Activated CD4-positive, alpha-beta T cell treated with anti-CD3 and anti-CD28 coated beads, Interleukin-2, amount 10 ng/mL, durations not matched to agents 24 days and 14 days (primary cell): ENCODE measurements around the gene SMIM29. TPM values are rescaled to one million over a fixed set of nuclear protein-coding genes. Genes with fewer than 3 reads are reported as not detected.
A peak's percentile ranks its signal among the peaks of the same experiment; 100 is the strongest.

Source experiments
- DNase-seq: peaks from one replicate; pipeline ENCODE4 v3.0.0; 2022
- H3K27ac Mint-ChIP-seq: one replicate; pipeline ENCODE4 v1.8.0; 2022; ENCODE audit warnings: mild to moderate bottlenecking, mixed read lengths
- H3K27me3 Mint-ChIP-seq: one replicate; pipeline ENCODE4 v1.8.0; 2022; ENCODE audit warnings: mixed read lengths
- H3K36me3 Mint-ChIP-seq: one replicate; pipeline ENCODE4 v1.8.0; 2022; ENCODE audit warnings: low read depth, mild to moderate bottlenecking, mixed read lengths
- H3K4me1 Mint-ChIP-seq: one replicate; pipeline ENCODE4 v1.8.0; 2021; ENCODE audit warnings: mixed read lengths
- H3K4me3 Mint-ChIP-seq: one replicate; pipeline ENCODE4 v1.8.0; 2022; ENCODE audit warnings: mild to moderate bottlenecking, moderate library complexity, mixed read lengths
- H3K9me3 Mint-ChIP-seq: one replicate; pipeline ENCODE4 v1.8.0; 2021; ENCODE audit warnings: mixed read lengths
- intact Hi-C: fragments of 100-400 bp; cut with micrococcal nuclease; formaldehyde crosslinking; loops from one replicate; pipeline ENCODE4 v1.15.1; 2023
- total RNA-seq: library from RNA; stranded (reverse); gene quantifications from 2 replicates; pipeline ENCODE4 v1.2.3, GENCODE V29; 2022

The SMIM29 gene
- total RNA-seq, 1 donor from 2014 or later, result 13.5 TPM

GRCh38 chr6:34240329-34241248 is 8.2 kb downstream of the SMIM29 start:
- Mint-ChIP-seq H3K27me3 (no peaks in the 10 kb centered on the region), H3K27ac (peak overlapping the region; percentile 25), H3K4me1 (peaks cover 57% of the 10 kb centered on the region), H3K36me3 (peaks cover 69% of the 10 kb centered on the region), H3K9me3 (no peaks in the 10 kb centered on the region), H3K4me3 (peak overlapping the region; percentile 51)
- DNase-seq, result peak; percentile 57
- intact Hi-C loops, result loop anchor here (10.0 kb wide), 2 partner anchors 414 to 526 kb away; partner anchors contain the start of gene UQCC2

- Mint-ChIP-seq H3K4me3 (peak overlapping the region; percentile 47), H3K4me1 (peaks cover 54% of the 10 kb centered on the region), H3K36me3 (peaks cover 62% of the 10 kb centered on the region), H3K27ac (no peak overlapping the region), H3K27me3 (no peaks in the 10 kb centered on the region), H3K9me3 (no peaks in the 10 kb centered on the region)
- peak; percentile 56 for DNase-seq
- intact Hi-C loops, result loop anchor here (10.0 kb wide), 3 partner anchors 415 to 525 kb away; partner anchors contain the start of genes LEMD2 and UQCC2
These were observed 8.9 kb downstream of the SMIM29 start for GRCh38 chr6:34239893-34240292.

GRCh38 chr6:34239500-34239825 is 9.3 kb downstream of the SMIM29 start:
- H3K27me3 Mint-ChIP-seq, result no peaks in the 10 kb centered on the region

DNA sequence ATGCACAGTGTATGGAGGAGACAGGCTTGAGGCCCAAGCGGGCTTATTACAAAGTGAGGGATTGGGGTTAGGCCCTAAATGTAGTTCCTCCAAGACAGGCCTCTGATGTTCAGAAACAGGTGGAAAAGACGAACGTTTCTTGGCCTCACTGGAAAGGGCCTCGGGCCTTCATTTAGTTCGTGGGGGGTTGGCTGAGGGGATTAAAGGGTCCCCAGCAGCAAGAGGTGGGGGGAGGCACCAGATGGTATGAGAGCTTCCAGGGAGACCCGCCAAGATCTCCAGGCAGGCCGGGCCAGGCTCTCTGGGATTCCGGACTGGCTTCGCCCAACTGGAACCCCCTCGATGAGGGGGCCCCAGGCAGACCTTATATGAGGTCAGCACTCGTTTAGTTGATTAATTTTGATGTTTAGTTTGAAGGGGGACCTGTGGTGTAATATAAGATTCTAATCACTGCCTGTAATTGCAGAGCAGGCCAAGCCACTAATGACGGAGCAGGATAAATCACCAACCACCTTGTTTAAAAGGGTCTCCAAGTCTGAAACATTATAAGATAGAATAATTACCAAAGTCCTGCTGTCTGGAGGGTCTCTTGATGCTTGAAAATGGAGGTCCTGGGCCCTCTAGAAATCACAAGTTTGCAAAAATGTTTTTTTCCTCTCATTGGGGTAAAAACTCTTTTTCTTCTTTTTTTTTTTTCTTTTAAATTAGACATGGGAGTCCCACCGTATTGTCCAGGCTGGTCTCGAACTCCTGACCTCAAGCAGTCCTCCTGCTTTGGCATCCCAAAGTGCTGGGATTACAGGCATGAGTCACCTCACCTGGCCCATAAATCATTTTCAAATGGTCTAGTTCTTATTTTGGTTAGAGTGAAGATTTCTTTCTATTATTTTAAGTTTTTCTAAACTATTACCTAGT is 10.0 kb downstream of the SMIM29 start:
- no peaks in the 10 kb centered on the region for H3K27me3 Mint-ChIP-seq
- no peak for DNase-seq
- H3K4me1 Mint-ChIP-seq, result peaks cover 54% of the 10 kb centered on the region
- peaks cover 55% of the 10 kb centered on the region for H3K36me3 Mint-ChIP-seq
- H3K27ac Mint-ChIP-seq, result peak overlapping the region; percentile 76
- peak overlapping the region; percentile 83 for H3K4me3 Mint-ChIP-seq
- no peaks in the 10 kb centered on the region for H3K9me3 Mint-ChIP-seq
- intact Hi-C loops, result loop anchor here (10.0 kb wide), 1 partner anchor 454 kb away; the partner anchor contains the start of gene LEMD2

More at GRCh38 chr6:34239500-34239825, 9.3 kb downstream of the SMIM29 start:
- H3K36me3 Mint-ChIP-seq, result peaks cover 58% of the 10 kb centered on the region
- intact Hi-C loops, result loop anchor here (10.0 kb wide), 1 partner anchor 455 kb away; the partner anchor contains the start of gene LEMD2
- no peak for DNase-seq
- peak overlapping the region; percentile 83 for H3K4me3 Mint-ChIP-seq
- H3K27ac Mint-ChIP-seq, result peak overlapping the region; percentile 71
- no peaks in the 10 kb centered on the region for H3K9me3 Mint-ChIP-seq
- peaks cover 53% of the 10 kb centered on the region for H3K4me1 Mint-ChIP-seq

DNA sequence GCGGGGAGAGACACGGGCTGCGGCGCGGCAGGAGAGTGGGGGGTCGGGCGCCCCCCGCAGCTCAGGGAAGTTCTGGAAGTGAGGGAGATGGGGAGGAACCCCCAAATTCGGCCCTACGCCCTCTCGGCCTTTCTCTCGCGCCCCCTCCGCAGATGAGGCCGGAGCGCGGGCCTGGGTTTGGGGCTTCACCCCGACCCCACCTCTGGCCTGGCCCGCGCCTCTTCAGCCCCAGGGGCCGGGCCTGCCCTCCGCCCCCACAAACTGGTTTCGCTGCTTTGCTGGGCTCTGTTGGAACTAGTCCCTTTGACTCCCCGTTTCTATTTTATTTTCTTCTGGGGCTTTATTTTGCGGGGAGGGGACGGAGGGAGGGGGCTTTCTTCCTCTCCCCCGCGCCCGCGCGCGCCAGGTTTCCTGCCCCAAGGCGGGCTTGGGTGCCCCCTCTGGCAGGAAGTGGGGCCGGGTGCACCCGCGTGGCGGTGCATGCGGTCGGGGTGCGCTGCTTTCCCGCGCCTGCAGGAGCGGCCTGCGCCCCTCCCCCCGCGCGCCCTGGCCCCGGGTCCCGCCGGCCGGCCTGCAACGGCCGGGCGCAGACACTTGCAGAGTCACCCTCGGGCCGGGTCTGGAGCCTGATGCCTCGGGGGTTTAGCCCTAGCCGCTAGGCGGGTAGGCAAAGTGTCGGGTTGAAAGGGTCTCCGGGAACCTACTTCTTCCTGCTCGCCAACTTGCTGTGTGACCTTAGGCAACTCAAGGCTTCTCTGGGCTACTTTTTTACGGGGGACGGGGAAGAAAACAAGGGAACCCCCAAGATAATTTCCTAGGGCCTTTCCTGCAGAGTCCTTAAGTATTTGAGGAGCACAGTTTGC is 10.9 kb downstream of the SMIM29 start:
- H3K9me3 Mint-ChIP-seq, result no peaks in the 10 kb centered on the region
- peaks cover 46% of the 10 kb centered on the region for H3K4me1 Mint-ChIP-seq
- peak; percentile 94 for DNase-seq
- H3K27ac Mint-ChIP-seq, result peak overlapping the region; percentile 95
- H3K27me3 Mint-ChIP-seq, result no peaks in the 10 kb centered on the region
- H3K4me3 Mint-ChIP-seq, result peak overlapping the region; percentile 87
- peaks cover 47% of the 10 kb centered on the region for H3K36me3 Mint-ChIP-seq
- intact Hi-C loops, result loop anchor here (10.0 kb wide), 1 partner anchor 453 kb away; the partner anchor contains the start of gene LEMD2

GRCh38 chr6:34237316-34237721 is 11.5 kb downstream of the SMIM29 start:
- no peaks in the 10 kb centered on the region for H3K9me3 Mint-ChIP-seq
- H3K36me3 Mint-ChIP-seq, result peaks cover 40% of the 10 kb centered on the region
- H3K27me3 Mint-ChIP-seq, result no peaks in the 10 kb centered on the region
- peaks cover 40% of the 10 kb centered on the region for H3K4me1 Mint-ChIP-seq
- peak overlapping the region; percentile 91 for H3K4me3 Mint-ChIP-seq
- intact Hi-C loops, result loop anchor here (10.0 kb wide), 1 partner anchor 453 kb away; the partner anchor contains the start of gene LEMD2
- H3K27ac Mint-ChIP-seq, result no peak overlapping the region
- DNase-seq, result peak; percentile 85

GRCh38 chr6:34236443-34237315 is 12.1 kb downstream of the SMIM29 start, which contains the start of gene HMGA1:
TSS of gene HMGA1 (plus strand) at chr6:34236873. CDS start at chr6:34240781, 3,908 bp downstream.
- intact Hi-C loops, result loop anchor here (1.0 to 10.0 kb wide), 4 partner anchors 12 to 452 kb away; partner anchors contain the start of genes LEMD2 and SMIM29
- no peaks in the 10 kb centered on the region for H3K27me3 Mint-ChIP-seq
- peak within 1 kb of the TSS; percentile 95 for H3K27ac Mint-ChIP-seq
- peaks cover 34% of the 10 kb centered on the region for H3K4me1 Mint-ChIP-seq
- no peaks in the 10 kb centered on the region for H3K9me3 Mint-ChIP-seq
- H3K36me3 Mint-ChIP-seq, result peaks cover 34% of the 10 kb centered on the region
- H3K4me3 Mint-ChIP-seq, result peak within 1 kb of the TSS; percentile 91
- peak; percentile 96 for DNase-seq

GRCh38 chr6:34236131-34236442 is 12.7 kb downstream of the SMIM29 start:
- Mint-ChIP-seq H3K27me3 (no peaks in the 10 kb centered on the region), H3K9me3 (no peaks in the 10 kb centered on the region), H3K4me1 (peaks cover 29% of the 10 kb centered on the region), H3K36me3 (peaks cover 28% of the 10 kb centered on the region), H3K4me3 (peak overlapping the region; percentile 91), H3K27ac (peak overlapping the region; percentile 95)
- peak; percentile 84 for DNase-seq
- intact Hi-C loops, result loop anchor here (1.0 to 10.0 kb wide), 4 partner anchors 12 to 451 kb away; partner anchors contain the start of genes LEMD2 and SMIM29

- H3K9me3 Mint-ChIP-seq, result no peaks in the 10 kb centered on the region
- intact Hi-C loops, result loop anchor here (1.0 to 10.0 kb wide), 4 partner anchors 11 to 451 kb away; partner anchors contain the start of genes LEMD2 and SMIM29
- peak overlapping the region; percentile 95 for H3K27ac Mint-ChIP-seq
- H3K4me1 Mint-ChIP-seq, result peaks cover 30% of the 10 kb centered on the region
- H3K36me3 Mint-ChIP-seq, result peaks cover 22% of the 10 kb centered on the region
- DNase-seq, result peak; percentile 86
- H3K4me3 Mint-ChIP-seq, result peak overlapping the region; percentile 91
- H3K27me3 Mint-ChIP-seq, result no peaks in the 10 kb centered on the region
These were observed 13.3 kb downstream of the SMIM29 start for GRCh38 chr6:34235307-34236130.

- DNase-seq, result peak; percentile 67
- H3K4me1 Mint-ChIP-seq, result peaks cover 23% of the 10 kb centered on the region
- H3K4me3 Mint-ChIP-seq, result no peak overlapping the region
- H3K27ac Mint-ChIP-seq, result peak overlapping the region; percentile 68
- intact Hi-C loops, result loop anchor here (10.0 kb wide), 1 partner anchor 450 kb away; the partner anchor contains the start of gene LEMD2
- no peaks in the 10 kb centered on the region for H3K27me3 Mint-ChIP-seq
- peaks cover 15% of the 10 kb centered on the region for H3K36me3 Mint-ChIP-seq
- no peaks in the 10 kb centered on the region for H3K9me3 Mint-ChIP-seq
These were observed 14.0 kb downstream of the SMIM29 start for GRCh38 chr6:34234667-34235306.

- H3K9me3 Mint-ChIP-seq, result no peaks in the 10 kb centered on the region
- no peaks in the 10 kb centered on the region for H3K27me3 Mint-ChIP-seq
- intact Hi-C loops, result loop anchor here (10.0 kb wide), 1 partner anchor 449 kb away; the partner anchor contains the start of gene LEMD2
- no peak overlapping the region for H3K4me3 Mint-ChIP-seq
- H3K4me1 Mint-ChIP-seq, result peaks cover 24% of the 10 kb centered on the region
- DNase-seq, result peak; percentile 61
- H3K36me3 Mint-ChIP-seq, result peaks cover 9% of the 10 kb centered on the region
- H3K27ac Mint-ChIP-seq, result peak overlapping the region; percentile 68
These were observed 14.9 kb downstream of the SMIM29 start for GRCh38 chr6:34233867-34234266.
